ENCODE results near the gene GALNT2.

GALNT2 gene

GRCh38 chr1:230286166-230286889 is 219.3 kb downstream of the GALNT2 start:
- DNase-seq, result no peak

GRCh38 chr1:230286890-230287269 is 219.8 kb downstream of the GALNT2 start:
- DNase-seq, result no peak

- DNase-seq, result no peak
Measured at GRCh38 chr1:230287674-230288315, 220.8 kb downstream of the GALNT2 start.

- no peak for DNase-seq
Measured at GRCh38 chr1:230288641-230289349, 221.8 kb downstream of the GALNT2 start.

- no peak for DNase-seq
Measured at GRCh38 chr1:230289350-230289644, 222.3 kb downstream of the GALNT2 start.

- peak in 1 of 2 donors; percentile 61 for DNase-seq
Measured at GRCh38 chr1:230291731-230292620, 224.9 kb downstream of the GALNT2 start.

GRCh38 chr1:230292689-230293389 is 225.8 kb downstream of the GALNT2 start:
- no peak for DNase-seq

- no peak for DNase-seq
Measured at GRCh38 chr1:230293390-230293700, 226.3 kb downstream of the GALNT2 start.

- no peak for DNase-seq
Measured at GRCh38 chr1:230295367-230295766, 228.3 kb downstream of the GALNT2 start.

- no peak for DNase-seq
Measured at GRCh38 chr1:230299191-230300006, 232.4 kb downstream of the GALNT2 start.

- DNase-seq, result peak in 1 of 2 donors; percentile 22
Measured at GRCh38 chr1:230300322-230301301, 233.6 kb downstream of the GALNT2 start.

- DNase-seq, result no peak
Measured at GRCh38 chr1:230301322-230301721, 234.3 kb downstream of the GALNT2 start.

GRCh38 chr1:230301822-230302221 is 234.8 kb downstream of the GALNT2 start:
- no peak for DNase-seq

- DNase-seq, result no peak
Measured at GRCh38 chr1:230303069-230303468, 236.0 kb downstream of the GALNT2 start.

GRCh38 chr1:230303822-230304221 is 236.8 kb downstream of the GALNT2 start:
- no peak for DNase-seq

GRCh38 chr1:230306169-230306568 is 239.1 kb downstream of the GALNT2 start:
- DNase-seq, result peak in 1 of 2 donors; percentile 4

GRCh38 chr1:230307213-230307612 is 240.2 kb downstream of the GALNT2 start:
- DNase-seq, result no peak

- DNase-seq, result no peak
Measured at GRCh38 chr1:230308039-230308438, 241.0 kb downstream of the GALNT2 start.

- DNase-seq, result no peak
Measured at GRCh38 chr1:230308821-230309220, 241.8 kb downstream of the GALNT2 start.

- no peak for DNase-seq
Measured at GRCh38 chr1:230309646-230310177, 242.7 kb downstream of the GALNT2 start.

Data from CD4-positive, alpha-beta T cell treated with Interferon alpha-2 for 1 hour (primary cell).